Activated T-cell treated with anti-CD3 and anti-CD28 coated beads, Interleukin-2, amount 50 U/mL, for 48 hours (primary cell): ENCODE data around the gene SLC41A3.
A peak's percentile ranks its signal among the peaks of the same experiment; 100 is the strongest.
"Not testable (repeated sequence)": the region's sequence is repeated elsewhere in the genome, so short reads cannot be mapped to it uniquely, and the experiment has no call there.

ENCODE experiments used
- DNase-seq, 2 experiments: peaks; one replicate each; pipeline ENCODE4 v3.0.0-alpha.2; 2020

The SLC41A3 gene

GRCh38 chr3:125990253-125990970 is 93.5 kb downstream of the SLC41A3 start:
- DNase-seq, result peak; percentile 79 to 80

DNA sequence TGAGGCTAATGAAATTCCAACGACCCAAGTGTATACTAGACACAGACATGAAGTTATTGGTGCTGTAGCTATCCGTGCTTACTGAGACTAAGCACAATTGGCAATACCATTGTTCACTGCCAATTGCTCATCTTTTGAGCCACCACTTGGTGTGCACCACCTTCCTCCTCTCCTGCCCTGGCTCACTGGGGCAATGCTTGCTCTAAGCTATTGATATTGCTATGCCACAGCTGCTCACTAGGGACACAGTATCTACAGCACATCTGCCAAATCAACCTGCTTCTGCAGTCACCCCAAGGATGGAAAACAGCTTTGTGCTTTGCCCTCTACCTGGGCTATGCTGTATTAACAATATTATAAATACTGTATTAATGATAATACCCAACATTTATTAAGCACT is 99.0 kb downstream of the SLC41A3 start:
- DNase-seq, result not testable (repeated sequence)

DNA sequence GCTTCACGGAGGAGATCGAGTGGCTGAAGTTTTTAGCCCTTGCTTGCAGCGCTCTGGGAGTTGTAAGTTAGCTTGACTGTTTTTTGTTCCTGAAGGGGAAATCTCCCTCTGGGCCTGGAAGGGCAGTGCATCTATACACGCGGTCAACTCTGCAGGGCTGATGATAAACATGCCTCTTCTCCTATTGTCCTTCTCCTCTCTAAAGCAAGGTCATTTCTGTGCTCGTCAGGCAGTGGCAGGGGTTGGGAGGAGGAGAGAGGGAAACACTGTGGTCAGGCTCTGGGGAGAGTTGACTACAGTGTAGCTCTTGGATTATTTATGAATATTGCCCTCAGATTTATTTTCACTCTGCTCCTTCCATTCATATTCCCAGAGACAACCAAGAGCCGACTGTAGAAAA is 106.8 kb downstream of the SLC41A3 start:
- DNase-seq, result not testable (repeated sequence)

- not testable (repeated sequence) for DNase-seq
Observed at GRCh38 chr3:125976003-125976390, 107.9 kb downstream of the SLC41A3 start.

GRCh38 chr3:125975245-125976002 is 108.5 kb downstream of the SLC41A3 start:
- not testable (repeated sequence) for DNase-seq

DNA sequence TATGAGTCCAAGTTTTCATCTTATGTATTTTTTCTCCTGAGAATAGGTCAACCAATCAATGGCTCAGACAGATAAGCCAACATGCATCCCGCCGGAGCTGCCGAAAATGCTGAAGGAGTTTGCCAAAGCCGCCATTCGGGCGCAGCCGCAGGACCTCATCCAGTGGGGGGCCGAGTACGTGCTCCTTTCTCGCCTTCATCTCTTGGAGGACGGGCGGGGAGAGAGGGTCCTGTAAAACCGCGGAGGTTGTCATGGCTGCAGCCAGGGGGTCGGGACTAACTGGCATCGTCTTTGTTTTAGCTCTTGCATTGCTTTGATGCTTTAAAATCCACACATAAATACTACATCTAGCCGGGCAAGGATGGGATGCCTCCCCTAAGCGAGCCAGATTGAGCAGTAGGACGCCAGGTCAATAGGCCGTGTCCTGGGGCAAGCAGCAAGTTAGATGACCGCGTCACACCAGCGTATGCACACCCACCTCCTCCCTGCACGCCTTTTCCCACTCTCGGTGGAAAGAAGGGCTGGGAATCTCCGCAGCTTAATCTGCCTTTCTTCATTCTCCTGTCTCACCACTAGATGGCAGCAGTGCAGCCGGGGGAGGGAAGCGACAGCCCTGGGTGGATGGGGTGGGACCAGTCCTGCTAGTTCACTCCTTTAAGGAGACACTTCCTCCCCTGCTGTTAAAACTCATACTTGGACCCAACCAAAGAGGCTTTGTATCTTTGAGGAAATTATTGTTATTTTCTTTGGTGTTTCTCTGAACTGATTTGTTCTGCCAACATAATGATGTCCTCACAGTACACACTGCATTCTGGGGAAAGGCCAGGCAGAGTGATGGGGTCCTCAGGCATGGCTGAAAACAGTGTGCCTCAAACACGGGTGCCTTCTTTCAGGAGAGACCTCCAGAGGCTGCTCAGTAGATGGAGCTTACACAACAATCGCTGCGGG is 111.7 kb downstream of the SLC41A3 start:
- DNase-seq, result peak; percentile 41 to 47

GRCh38 chr3:125968701-125969592 is 115.0 kb downstream of the SLC41A3 start, which contains the start of gene ROPN1B:
Gene ROPN1B (plus strand): TSS chr3:125969178. CDS start chr3:125972055, 2,877 bp downstream.
- DNase-seq, result not testable (repeated sequence)

- DNase-seq, result not testable (repeated sequence)
Observed at GRCh38 chr3:125968121-125968520, 115.8 kb downstream of the SLC41A3 start.

DNA sequence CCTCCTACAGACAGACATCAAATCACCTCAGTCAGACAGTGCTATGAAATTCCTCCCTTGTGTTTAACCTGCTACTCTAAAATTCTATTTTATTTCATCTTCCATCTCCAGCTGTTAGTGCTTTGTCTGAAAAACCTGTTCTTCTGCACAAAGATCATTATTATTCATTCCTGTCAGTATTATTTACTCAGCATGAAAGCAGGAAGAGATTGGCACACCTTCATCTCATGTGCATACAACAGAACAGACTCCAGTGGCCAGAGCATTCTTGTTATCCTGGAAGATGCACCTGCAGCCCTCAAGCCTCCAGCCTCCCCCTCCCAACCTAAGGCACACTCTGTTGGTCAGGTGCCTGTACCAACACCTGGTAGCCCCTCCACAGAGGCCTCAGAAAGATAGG is 116.8 kb downstream of the SLC41A3 start:
- DNase-seq, result no peak

GRCh38 chr3:125965505-125965904 is 118.4 kb downstream of the SLC41A3 start:
- no peak for DNase-seq

DNA sequence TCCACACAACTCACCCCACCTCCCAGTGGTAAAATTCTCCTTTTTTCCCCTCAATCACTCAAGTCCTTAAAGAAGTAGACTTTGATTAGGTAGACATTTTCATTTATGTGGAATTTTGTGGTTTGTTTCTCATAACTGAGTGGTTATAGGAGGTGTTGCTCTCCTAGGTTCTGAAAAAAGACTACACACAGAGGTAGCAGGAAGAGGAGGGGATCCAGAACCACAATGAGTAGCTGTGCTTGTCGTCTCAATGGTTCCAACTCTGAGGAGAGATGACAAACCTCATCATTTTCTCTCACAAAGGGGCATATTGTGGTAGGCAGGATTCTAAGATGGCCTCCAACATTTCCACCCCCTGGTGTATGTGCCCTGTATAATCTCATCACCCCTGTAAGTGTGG is 120.1 kb downstream of the SLC41A3 start:
- DNase-seq, result not testable (repeated sequence)

- DNase-seq, result no peak
Observed at GRCh38 chr3:125961289-125961589, 122.7 kb downstream of the SLC41A3 start.

GRCh38 chr3:125960456-125961288 is 123.3 kb downstream of the SLC41A3 start:
- no peak for DNase-seq

GRCh38 chr3:125960066-125960424 is 123.9 kb downstream of the SLC41A3 start:
- DNase-seq, result no peak

DNA sequence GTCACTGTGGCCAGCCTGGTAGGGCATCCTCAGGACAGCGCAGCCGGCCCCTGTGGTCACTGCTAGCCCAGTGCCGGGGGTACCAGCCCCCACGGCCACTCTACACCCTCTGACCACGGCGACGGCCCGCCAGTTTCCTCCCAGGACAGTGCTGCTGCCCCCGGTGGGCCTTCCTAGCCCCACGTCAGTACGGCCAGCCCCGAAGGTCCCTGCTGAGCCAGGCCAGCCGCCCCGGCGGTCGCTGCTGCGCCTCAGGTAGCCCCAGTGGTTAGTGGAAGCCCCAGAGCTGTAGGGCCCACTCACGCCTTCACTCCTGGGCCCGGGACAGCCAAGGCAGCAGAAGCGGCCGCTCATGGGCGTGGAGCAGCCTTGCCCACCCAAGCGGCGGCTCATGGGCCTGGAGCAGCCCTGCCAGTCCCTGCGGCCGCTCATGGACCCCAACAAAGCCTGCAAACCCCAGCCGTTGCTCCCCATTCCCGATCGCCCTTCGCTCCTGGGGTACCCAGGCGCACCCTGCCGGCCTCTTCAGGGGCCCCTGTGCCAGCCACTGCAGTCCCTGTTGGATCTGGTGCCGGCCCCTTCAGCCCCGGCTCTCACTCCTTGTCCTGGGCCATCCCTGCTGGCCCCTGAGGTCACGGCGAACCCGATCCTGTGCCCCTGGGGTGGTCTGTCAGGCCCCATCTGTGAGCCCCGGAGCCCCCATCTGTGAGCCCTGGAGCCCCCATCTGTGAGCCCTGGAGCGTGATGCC is 124.4 kb downstream of the SLC41A3 start:
- no peak for DNase-seq

DNA sequence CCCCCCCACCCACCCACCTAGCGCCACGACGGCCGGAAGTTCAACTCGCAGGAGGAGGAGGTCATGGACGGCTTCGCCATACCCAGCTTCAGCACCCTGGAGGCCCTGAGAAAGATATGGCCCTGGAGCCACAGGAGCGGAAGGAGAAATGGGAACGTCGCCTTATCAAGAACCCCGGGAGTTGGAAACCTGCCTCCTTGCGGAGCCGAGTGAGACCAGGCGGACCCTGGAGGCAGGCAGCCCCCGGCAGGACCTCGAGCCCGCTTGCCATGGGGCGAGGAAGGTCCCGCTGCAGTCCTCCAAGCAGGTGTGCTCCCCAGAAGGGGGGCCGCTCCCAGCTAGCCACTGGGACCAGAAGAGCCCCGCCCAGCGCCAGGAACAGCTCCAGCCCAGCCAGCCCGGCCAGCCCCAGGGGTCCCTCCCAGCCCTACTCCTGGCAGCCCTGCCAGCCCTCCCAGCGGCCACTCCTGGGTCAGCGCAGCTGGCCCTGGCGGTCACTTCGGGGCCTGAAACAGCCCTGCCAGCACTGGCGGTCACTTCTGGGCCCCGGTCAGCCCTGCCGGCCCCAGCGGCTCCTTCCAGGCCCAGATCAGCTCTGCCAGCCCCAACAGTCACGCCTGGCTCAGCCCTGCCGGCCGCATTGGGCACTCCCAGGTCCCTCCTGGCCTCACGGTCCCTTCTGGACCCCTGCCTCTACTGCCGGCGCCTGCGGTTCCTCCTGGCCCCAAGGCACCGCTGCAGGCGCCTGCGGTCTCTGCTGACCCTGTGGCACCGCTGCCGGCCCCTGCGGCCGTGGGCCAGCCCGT is 125.2 kb downstream of the SLC41A3 start:
- DNase-seq, result no peak

DNA sequence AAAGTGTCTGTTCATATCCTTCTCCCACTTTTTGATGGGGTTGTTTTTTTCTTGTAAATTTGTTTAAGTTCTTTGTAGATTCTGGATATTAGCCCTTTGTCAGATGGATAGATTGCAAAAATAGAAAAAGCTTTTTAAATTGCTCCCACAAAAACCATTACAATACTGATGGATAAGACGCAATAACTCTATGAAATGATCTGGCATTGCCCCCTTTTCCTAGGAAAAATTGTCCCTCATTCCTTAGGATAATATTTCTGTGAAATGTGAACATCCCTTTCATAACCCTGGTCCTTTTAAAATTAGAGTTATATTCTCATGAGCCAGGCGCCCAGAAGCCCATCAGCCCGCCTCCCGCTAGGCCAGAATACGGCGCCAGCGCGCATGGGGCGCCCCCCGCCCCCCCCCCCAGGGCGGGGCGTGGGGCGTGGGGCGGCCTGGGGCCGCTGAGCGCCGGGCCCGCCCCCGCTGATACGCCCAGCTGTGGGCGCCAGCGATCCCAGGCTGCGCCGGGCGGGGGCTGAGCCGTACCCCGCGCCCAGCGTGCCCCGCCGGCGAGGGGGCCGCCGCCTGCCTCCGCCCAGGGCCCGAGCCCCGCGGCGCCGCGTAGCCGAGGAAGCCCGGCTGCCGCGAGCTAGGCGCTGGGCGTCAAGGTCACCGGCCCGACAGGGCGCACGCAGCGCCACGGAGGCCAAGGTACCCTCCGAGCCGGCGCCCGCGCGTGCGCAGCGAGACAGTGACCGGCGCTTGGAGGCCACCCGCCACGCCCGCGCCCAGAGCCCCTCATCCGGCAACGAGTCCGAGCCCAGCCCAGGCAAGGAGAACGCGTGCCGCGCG is 126.0 kb downstream of the SLC41A3 start:
- no peak for DNase-seq

- DNase-seq, result not testable (repeated sequence)
Observed at GRCh38 chr3:125957020-125957419, 126.9 kb downstream of the SLC41A3 start.
